Parathyroid adenoma (tissue), 2 donors: ENCODE measurements around the gene XXYLT1.

Experiments used
- H2AFZ ChIP-seq: fragments of 300-600 bp; sonication (generic); one replicate; pipeline ENCODE4 v1.7.0; 2017; ENCODE audit warnings: antibody characterized with exemption, mild to moderate bottlenecking
- H3K27ac ChIP-seq: fragments of 300-600 bp; sonication (generic); one replicate; pipeline ENCODE4 v1.7.0; 2017
- H3K27me3 ChIP-seq: fragments of 300-600 bp; sonication (generic); one replicate; pipeline ENCODE4 v1.7.0; 2017; ENCODE audit warnings: low read length; ENCODE audit not compliant: control insufficient read depth, insufficient read depth
- H3K36me3 ChIP-seq: fragments of 300-600 bp; sonication (generic); one replicate; pipeline ENCODE4 v1.7.0; 2017; ENCODE audit warnings: low read length; ENCODE audit not compliant: control insufficient read depth, insufficient read depth
- H3K4me1 ChIP-seq: fragments of 300-600 bp; sonication (generic); one replicate; pipeline ENCODE4 v1.7.0; 2017; ENCODE audit warnings: control low read depth
- H3K4me2 ChIP-seq: fragments of 300-600 bp; sonication (generic); one replicate; pipeline ENCODE4 v1.7.0; 2017; ENCODE audit warnings: low read length
- H3K4me3 ChIP-seq: fragments of 300-600 bp; sonication (generic); one replicate; pipeline ENCODE4 v1.7.0; 2017; ENCODE audit warnings: low read depth, low read length
- H3K79me2 ChIP-seq: fragments of 300-600 bp; sonication (generic); one replicate; pipeline ENCODE4 v1.7.0; 2017; ENCODE audit warnings: control low read depth
- H3K9ac ChIP-seq: fragments of 300-600 bp; sonication (generic); one replicate; pipeline ENCODE4 v1.7.0; 2017; ENCODE audit warnings: mild to moderate bottlenecking
- H3K9me3 ChIP-seq: fragments of 300-600 bp; sonication (generic); one replicate; pipeline ENCODE4 v1.7.0; 2017; ENCODE audit warnings: low read length; ENCODE audit not compliant: control insufficient read depth
- CTCF ChIP-seq: fragments of 300-600 bp; sonication (generic); IDR thresholded peaks from one replicate; pipeline ENCODE4 v1.7.0; 2017; ENCODE audit warnings: antibody characterized with exemption, mild to moderate bottlenecking
- donor health status: primary hyperparathyroidism.

Gene XXYLT1

GRCh38 chr3:195286115-195286872 lies 15.3 kb upstream of the XXYLT1 start:
- H3K4me2 ChIP-seq, result no peak overlapping the region
- no peak overlapping the region for H2AFZ ChIP-seq
- H3K4me1 ChIP-seq, result no peaks in the 10 kb centered on the region
- no peak overlapping the region for H3K27ac ChIP-seq
- H3K36me3 ChIP-seq, result no peaks in the 10 kb centered on the region
- no peaks in the 10 kb centered on the region for H3K9me3 ChIP-seq
- H3K4me3 ChIP-seq, result no peak overlapping the region
- H3K27me3 ChIP-seq, result no peaks in the 10 kb centered on the region
- no peak for TF ChIP-seq CTCF
- H3K9ac ChIP-seq, result no peak overlapping the region
- H3K79me2 ChIP-seq, result no peaks in the 10 kb centered on the region

- Histone ChIP-seq H3K4me2 (no peak overlapping the region), H3K27ac (no peak overlapping the region), H3K79me2 (no peaks in the 10 kb centered on the region), H3K4me1 (no peaks in the 10 kb centered on the region), H3K27me3 (no peaks in the 10 kb centered on the region), H3K9me3 (no peaks in the 10 kb centered on the region), H3K9ac (no peak overlapping the region), H3K4me3 (no peak overlapping the region), H2AFZ (no peak overlapping the region), H3K36me3 (no peaks in the 10 kb centered on the region)
- no peak for TF ChIP-seq CTCF
These were observed 14.4 kb upstream of the XXYLT1 start for GRCh38 chr3:195285372-195285771.

GRCh38 chr3:195284842-195285241 lies 13.9 kb upstream of the XXYLT1 start:
- no peak overlapping the region for H2AFZ ChIP-seq

GRCh38 chr3:195282961-195283360 lies 12.0 kb upstream of the XXYLT1 start:
- no peaks in the 10 kb centered on the region for H3K27me3 ChIP-seq
- H3K27ac ChIP-seq, result no peak overlapping the region
- no peak overlapping the region for H3K9ac ChIP-seq
- no peak overlapping the region for H3K4me2 ChIP-seq
- no peak overlapping the region for H3K4me3 ChIP-seq
- no peak for TF ChIP-seq CTCF
- H3K79me2 ChIP-seq, result no peaks in the 10 kb centered on the region
- no peaks in the 10 kb centered on the region for H3K36me3 ChIP-seq
- H3K4me1 ChIP-seq, result no peaks in the 10 kb centered on the region
- no peak overlapping the region for H2AFZ ChIP-seq
- no peaks in the 10 kb centered on the region for H3K9me3 ChIP-seq

More at GRCh38 chr3:195284842-195285241, 13.9 kb upstream of the XXYLT1 start:
- Histone ChIP-seq H3K4me2 (no peak overlapping the region), H3K9me3 (no peaks in the 10 kb centered on the region), H3K4me3 (no peak overlapping the region), H3K36me3 (no peaks in the 10 kb centered on the region), H3K27ac (no peak overlapping the region), H3K27me3 (no peaks in the 10 kb centered on the region), H3K4me1 (no peaks in the 10 kb centered on the region), H3K79me2 (no peaks in the 10 kb centered on the region), H3K9ac (no peak overlapping the region)
- no peak for TF ChIP-seq CTCF
